Measurements from ENCODE around the gene DUSP16.

DNA sequence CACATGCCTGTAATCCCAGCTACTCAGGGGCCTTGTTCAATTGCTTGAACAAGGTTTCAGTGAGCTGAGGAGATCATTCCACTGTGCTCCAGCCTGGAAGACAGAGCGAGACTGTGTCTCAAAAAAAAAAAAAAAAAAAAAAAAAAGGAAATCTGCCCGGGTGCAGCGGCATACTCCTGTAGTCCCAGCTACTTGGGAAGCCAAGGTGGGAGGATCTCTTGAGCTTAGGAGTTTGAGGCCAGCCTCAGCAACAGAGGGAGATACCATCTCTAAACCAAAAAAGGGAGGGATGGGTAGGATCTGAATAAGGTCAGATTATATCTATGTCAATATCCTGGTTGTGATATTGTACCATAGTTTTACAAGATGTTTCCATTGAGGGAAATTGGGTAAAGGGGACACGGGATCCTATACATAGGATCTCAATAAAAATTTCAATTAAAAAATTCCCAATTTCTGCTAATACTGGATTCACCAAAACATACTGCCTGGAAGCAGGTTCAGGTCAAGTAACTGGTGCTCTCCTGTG, 129.4 kb downstream of the DUSP16 start:
- TF ChIP-seq ZNF384 (IDR thresholded peaks at IDR 0.05), result no peak
- TF ChIP-seq SUZ12 (IDR thresholded peaks at IDR 0.05), result no peak
- no peak for TF ChIP-seq ARNT (IDR thresholded peaks at IDR 0.05)
- TF ChIP-seq HDGF (IDR thresholded peaks at IDR 0.05; ENCODE audit: borderline replicate concordance), result no peak
- TF ChIP-seq BHLHE40 (IDR thresholded peaks at IDR 0.05; ENCODE audit: borderline replicate concordance), result no peak
- TF ChIP-seq CTBP1 (IDR thresholded peaks at IDR 0.05; ENCODE audit: borderline replicate concordance), result no peak

Measured in HEK293T (cell line).